Gastroesophageal sphincter (tissue), 3 donors: ENCODE data around the gene TMEM232.

ENCODE experiments used
- EP300 ChIP-seq: sonication (generic); formaldehyde crosslinking; IDR thresholded peaks from one replicate; pipeline ENCODE4 v1.6.1; 2017; ENCODE audit warnings: antibody characterized with exemption, mild to moderate bottlenecking
- POLR2A ChIP-seq, 2 donors: fragments of 450-650 bp; IDR thresholded peaks; one replicate each; pipeline ENCODE4 v1.6.1; 2017; ENCODE audit warnings: antibody characterized with exemption in 2 of 2, mild to moderate bottlenecking in 2 of 2, moderate library complexity in 1 of 2
- POLR2AphosphoS5 ChIP-seq: sonication (generic); formaldehyde crosslinking; IDR thresholded peaks from one replicate; pipeline ENCODE4 v1.6.1; 2017; ENCODE audit warnings: antibody characterized with exemption
- TF ChIP-seq, protein P1 (sequence below), 4 experiments: fragments of 200-600 bp in 2 of 4; fragments of 450-650 bp in 2 of 4; sonication (generic) in 1 of 4; IDR thresholded peaks; one replicate each; pipeline ENCODE4 v1.5.1; 2017 to 2019; ENCODE audit warnings: antibody characterized with exemption in 4 of 4, mild to moderate bottlenecking in 2 of 4, moderate library complexity in 2 of 4

DNA sequence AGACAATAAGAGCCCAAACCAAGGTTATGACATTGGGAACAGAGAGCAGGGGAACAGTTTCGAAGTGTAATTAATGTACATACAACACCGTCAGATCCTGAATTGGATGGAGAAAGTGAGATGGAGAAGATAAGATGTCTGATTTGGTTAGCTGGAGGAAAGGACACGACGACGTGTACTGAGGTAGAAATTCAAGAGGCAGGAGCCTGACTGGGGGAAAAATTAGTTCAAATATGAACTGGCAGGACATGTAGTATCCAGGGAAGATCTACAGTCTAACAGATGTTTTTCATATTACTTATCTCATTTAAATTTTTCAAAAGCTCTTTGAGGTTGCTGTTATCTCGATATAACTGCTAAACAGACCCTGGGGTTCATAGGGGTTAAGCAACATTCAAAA lies 114.7 kb downstream of the TMEM232 start:
- TF ChIP-seq EP300: no peak
- no peak for TF ChIP-seq POLR2AphosphoS5
- no peak for TF ChIP-seq POLR2A (IDR thresholded peaks at IDR 0.05)
- TF ChIP-seq, protein P1, sequence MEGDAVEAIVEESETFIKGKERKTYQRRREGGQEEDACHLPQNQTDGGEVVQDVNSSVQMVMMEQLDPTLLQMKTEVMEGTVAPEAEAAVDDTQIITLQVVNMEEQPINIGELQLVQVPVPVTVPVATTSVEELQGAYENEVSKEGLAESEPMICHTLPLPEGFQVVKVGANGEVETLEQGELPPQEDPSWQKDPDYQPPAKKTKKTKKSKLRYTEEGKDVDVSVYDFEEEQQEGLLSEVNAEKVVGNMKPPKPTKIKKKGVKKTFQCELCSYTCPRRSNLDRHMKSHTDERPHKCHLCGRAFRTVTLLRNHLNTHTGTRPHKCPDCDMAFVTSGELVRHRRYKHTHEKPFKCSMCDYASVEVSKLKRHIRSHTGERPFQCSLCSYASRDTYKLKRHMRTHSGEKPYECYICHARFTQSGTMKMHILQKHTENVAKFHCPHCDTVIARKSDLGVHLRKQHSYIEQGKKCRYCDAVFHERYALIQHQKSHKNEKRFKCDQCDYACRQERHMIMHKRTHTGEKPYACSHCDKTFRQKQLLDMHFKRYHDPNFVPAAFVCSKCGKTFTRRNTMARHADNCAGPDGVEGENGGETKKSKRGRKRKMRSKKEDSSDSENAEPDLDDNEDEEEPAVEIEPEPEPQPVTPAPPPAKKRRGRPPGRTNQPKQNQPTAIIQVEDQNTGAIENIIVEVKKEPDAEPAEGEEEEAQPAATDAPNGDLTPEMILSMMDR (IDR thresholded peaks at IDR 0.05): no peak
